Suprapubic skin (tissue), 3 donors: ENCODE data around the gene PRSS53.

Experiments
- CTCF ChIP-seq, 2 donors: fragments of 200-600 bp in 1 of 2; fragments of 450-650 bp in 1 of 2; sonication (generic) in 1 of 2; IDR thresholded peaks; one replicate each; pipeline ENCODE4 v1.5.1; 2016 to 2019; ENCODE audit warnings: antibody characterized with exemption in 2 of 2, mild to moderate bottlenecking in 1 of 2, moderate library complexity in 1 of 2
- EP300 ChIP-seq: sonication (generic); formaldehyde crosslinking; IDR thresholded peaks from one replicate; pipeline ENCODE4 v1.6.1; 2017; ENCODE audit warnings: antibody characterized with exemption

GRCh38 chr16:31108794-31109558 lies 20.2 kb upstream of the PRSS53 start:
- TF ChIP-seq EP300 (no peak), CTCF (IDR thresholded peaks at IDR 0.05) (no peak)
